Keratinocyte (primary cell): ENCODE results near the gene SCN2B. TPM values are rescaled to one million over a fixed set of nuclear protein-coding genes. Genes with fewer than 3 reads are reported as not detected.

Source experiments
- DNase-seq: peaks from one replicate; pipeline ENCODE4 v3.0.0-alpha.2; 2011; ENCODE audit warnings: low read depth, missing footprints, low spot score
- FAIRE-seq: peaks from 2 replicates; lab custom pipeline; 2011; peaks lifted over from hg19 to GRCh38; lab: Jason Lieb, UNC
- H2AFZ ChIP-seq: 2 replicates; pipeline ENCODE4 v1.6.0; 2012; ENCODE audit warnings: low read length, control low read depth, inconsistent platforms; ENCODE audit not compliant: control insufficient read depth
- H3K27ac ChIP-seq: 2 replicates; pipeline ENCODE4 v1.5.1; 2011; ENCODE audit warnings: low read length; ENCODE audit not compliant: control insufficient read depth, insufficient read depth
- H3K27me3 ChIP-seq: 3 replicates; pipeline ENCODE4 v1.6.0; 2011; ENCODE audit warnings: low read length; ENCODE audit not compliant: control insufficient read depth, insufficient read depth; ENCODE audit errors: extremely low read depth
- H3K36me3 ChIP-seq, 2 experiments: 2 replicates in 1 of 2; 3 replicates in 1 of 2; pipeline ENCODE4 v1.5.1; 2011; ENCODE audit warnings: low read length in 2 of 2, mild to moderate bottlenecking in 1 of 2; ENCODE audit not compliant: control insufficient read depth in 2 of 2, insufficient read depth in 2 of 2; ENCODE audit errors: extremely low read depth in 1 of 2
- H3K4me1 ChIP-seq: 3 replicates; pipeline ENCODE4 v1.5.1; 2011; ENCODE audit warnings: low read length; ENCODE audit not compliant: control insufficient read depth, insufficient read depth; ENCODE audit errors: extremely low read depth
- H3K4me2 ChIP-seq: 3 replicates; pipeline ENCODE4 v1.6.0; 2011; ENCODE audit warnings: low read depth, low read length; ENCODE audit not compliant: control insufficient read depth, insufficient read depth; ENCODE audit errors: extremely low read depth
- H3K4me3 ChIP-seq, 3 experiments: fragments of 200-600 bp in 1 of 3; sonication (generic) in 1 of 3; 2 replicates in 2 of 3; 3 replicates in 1 of 3; pipeline ENCODE4 v1.5.1; 2011 to 2016; ENCODE audit warnings: low read length in 3 of 3, mild to moderate bottlenecking in 3 of 3, control low read depth in 2 of 3, inconsistent platforms in 1 of 3, low read depth in 1 of 3, mixed read lengths in 1 of 3, mixed run types in 1 of 3, moderate library complexity in 1 of 3; ENCODE audit not compliant: control insufficient read depth in 2 of 3, insufficient read depth in 2 of 3; ENCODE audit errors: extremely low read depth in 1 of 3
- H3K79me2 ChIP-seq: 2 replicates; pipeline ENCODE4 v1.6.0; 2012; ENCODE audit warnings: low read length; ENCODE audit not compliant: control insufficient read depth, insufficient read depth
- H3K9ac ChIP-seq: 3 replicates; pipeline ENCODE4 v1.6.0; 2011; ENCODE audit warnings: low read length; ENCODE audit not compliant: control insufficient read depth, insufficient read depth; ENCODE audit errors: extremely low read depth
- H3K9me1 ChIP-seq: 3 replicates; pipeline ENCODE4 v1.6.0; 2011; ENCODE audit warnings: low read length; ENCODE audit not compliant: control insufficient read depth, insufficient read depth; ENCODE audit errors: extremely low read depth
- H3K9me3 ChIP-seq: 2 replicates; pipeline ENCODE4 v1.5.1; 2012; ENCODE audit warnings: low read depth, low read length; ENCODE audit not compliant: control insufficient read depth
- H4K20me1 ChIP-seq: 3 replicates; pipeline ENCODE4 v1.6.0; 2011; ENCODE audit warnings: low read length; ENCODE audit not compliant: control insufficient read depth, insufficient read depth; ENCODE audit errors: extremely low read depth
- CTCF ChIP-seq, 3 experiments: IDR thresholded peaks in 1 of 3; conservative IDR thresholded peaks in 1 of 3; optimal IDR thresholded peaks in 1 of 3; 2 replicates in 2 of 3; 3 replicates in 1 of 3; pipeline versions ENCODE3 to v1.5.1; 2011; ENCODE audit warnings: low read length in 3 of 3, mild to moderate bottlenecking in 3 of 3, moderate library complexity in 2 of 3, control low read depth in 1 of 3, inconsistent platforms in 1 of 3; ENCODE audit not compliant: insufficient read depth in 2 of 3; ENCODE audit errors: extremely low read depth in 1 of 3
- EZH2 ChIP-seq: IDR thresholded peaks from one replicate; pipeline ENCODE4 v1.6.1; 2012; ENCODE audit warnings: inconsistent platforms, mild to moderate bottlenecking, low read length, moderate library complexity
- dilution Hi-C: fragments of 300-500 bp; cut with MboI; formaldehyde crosslinking; loops from one replicate; pipeline ENCODE4 v1.7.0; 2020; ENCODE audit warnings: low sequenced_read_pairs; ENCODE audit not compliant: extremely low pct_ligation_motif_present
- polyA plus RNA-seq, 5 experiments: library from polyadenylated mRNA; depleted of rRNA in 3 of 5; stranded (reverse) in 3 of 5; stranded (forward) in 1 of 5; unstranded in 1 of 5; fragments of >200 nt; gene quantifications; 1 replicate in 1 of 5; 2 replicates in 3 of 5; 3 replicates in 1 of 5; pipeline versions ENCODE4 v1.2.1 to v1.2.3, GENCODE V29; 2011 to 2012; ENCODE audit warnings: missing spikeins in 2 of 5, low read depth in 1 of 5, low replicate concordance in 1 of 5

SCN2B gene
- polyA plus RNA-seq, 1 donor (not counting 4 experiments of a cell fraction or from before 2014, with no cell fraction given), result 0.56 TPM

- H3K36me3 ChIP-seq, result no peaks in the 10 kb centered on the region
- H3K9me3 ChIP-seq, result no peaks in the 10 kb centered on the region
- no peak overlapping the region for H2AFZ ChIP-seq
- no peaks in the 10 kb centered on the region for H3K9me1 ChIP-seq
- H3K4me3 ChIP-seq, result no peak overlapping the region
- dilution Hi-C loops, result no loop called here
- TF ChIP-seq EZH2 (no peak), CTCF (optimal IDR thresholded peaks at IDR 0.05 in 1 of 3, IDR thresholded peaks at IDR 0.05 in 1 of 3, conservative IDR thresholded peaks at IDR 0.05 in 1 of 3; ENCODE audit: extremely low read depth in 1 of 3, insufficient read depth in 2 of 3, low read length in 3 of 3) (no peak)
- no peak overlapping the region for H3K4me2 ChIP-seq
- DNase-seq, result no peak
- peaks cover 11% of the 10 kb centered on the region for H3K4me1 ChIP-seq
- no peaks in the 10 kb centered on the region for H3K79me2 ChIP-seq
- no peaks in the 10 kb centered on the region for H4K20me1 ChIP-seq
- H3K27me3 ChIP-seq, result peaks cover 13% of the 10 kb centered on the region
- H3K9ac ChIP-seq, result no peak overlapping the region
- FAIRE-seq, result no peak
- H3K27ac ChIP-seq, result no peak overlapping the region
Measured at GRCh38 chr11:118155776-118156530, 20.5 kb downstream of the SCN2B start.

- Histone ChIP-seq H3K9me3 (no peaks in the 10 kb centered on the region), H3K4me2 (no peak overlapping the region), H2AFZ (no peak overlapping the region), H3K36me3 (no peaks in the 10 kb centered on the region), H3K9ac (no peak overlapping the region), H3K27me3 (peaks cover 13% of the 10 kb centered on the region), H3K4me1 (peaks cover 11% of the 10 kb centered on the region), H3K9me1 (no peaks in the 10 kb centered on the region), H4K20me1 (no peaks in the 10 kb centered on the region), H3K79me2 (no peaks in the 10 kb centered on the region), H3K4me3 (no peak overlapping the region), H3K27ac (no peak overlapping the region)
- DNase-seq (no peak), FAIRE-seq (no peak)
- dilution Hi-C loops, result no loop called here
- no peak for TF ChIP-seq CTCF (optimal IDR thresholded peaks at IDR 0.05 in 1 of 3, IDR thresholded peaks at IDR 0.05 in 1 of 3, conservative IDR thresholded peaks at IDR 0.05 in 1 of 3; ENCODE audit: extremely low read depth in 1 of 3, insufficient read depth in 2 of 3, low read length in 3 of 3)
- no peak for TF ChIP-seq EZH2
Measured at GRCh38 chr11:118154641-118155040, 21.8 kb downstream of the SCN2B start.
